Liver (tissue), 3 donors: ENCODE data around the gene DHRS4.
"Not testable (repeated sequence)": the region's sequence is repeated elsewhere in the genome, so short reads cannot be mapped to it uniquely, and the experiment has no call there.

Source experiments
- TAF1 ChIP-seq: conservative IDR thresholded peaks from 2 replicates; pipeline ENCODE4 v1.6.1; 2016; ENCODE audit warnings: antibody characterized with exemption, mild to moderate bottlenecking
- TF ChIP-seq, protein P1 (sequence below): fragments of 150-350 bp; IDR thresholded peaks from 2 replicates; pipeline ENCODE4 v1.5.1; 2017; ENCODE audit warnings: improper control_type of control experiment, low read depth, low read length; ENCODE audit not compliant: missing input control
- donor health status: healthy.
- donor health status: healthy.

DNA sequence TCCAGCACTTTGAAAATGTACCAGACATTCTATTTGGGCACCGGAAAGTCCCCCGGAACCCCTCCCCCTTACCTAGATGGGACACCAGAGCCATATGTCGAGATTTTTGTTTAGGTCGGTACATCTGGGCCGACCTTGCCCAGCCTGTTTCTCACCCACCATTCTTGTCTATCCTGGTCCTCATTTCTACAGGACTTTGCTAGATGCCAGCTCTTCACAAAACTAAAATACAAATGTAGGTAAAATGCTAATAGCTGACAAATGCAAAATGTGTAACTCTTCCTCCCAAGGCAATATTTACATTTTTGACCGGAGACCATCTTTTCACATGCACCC, 677 bp downstream of the DHRS4 start:
- TF ChIP-seq, protein P1, sequence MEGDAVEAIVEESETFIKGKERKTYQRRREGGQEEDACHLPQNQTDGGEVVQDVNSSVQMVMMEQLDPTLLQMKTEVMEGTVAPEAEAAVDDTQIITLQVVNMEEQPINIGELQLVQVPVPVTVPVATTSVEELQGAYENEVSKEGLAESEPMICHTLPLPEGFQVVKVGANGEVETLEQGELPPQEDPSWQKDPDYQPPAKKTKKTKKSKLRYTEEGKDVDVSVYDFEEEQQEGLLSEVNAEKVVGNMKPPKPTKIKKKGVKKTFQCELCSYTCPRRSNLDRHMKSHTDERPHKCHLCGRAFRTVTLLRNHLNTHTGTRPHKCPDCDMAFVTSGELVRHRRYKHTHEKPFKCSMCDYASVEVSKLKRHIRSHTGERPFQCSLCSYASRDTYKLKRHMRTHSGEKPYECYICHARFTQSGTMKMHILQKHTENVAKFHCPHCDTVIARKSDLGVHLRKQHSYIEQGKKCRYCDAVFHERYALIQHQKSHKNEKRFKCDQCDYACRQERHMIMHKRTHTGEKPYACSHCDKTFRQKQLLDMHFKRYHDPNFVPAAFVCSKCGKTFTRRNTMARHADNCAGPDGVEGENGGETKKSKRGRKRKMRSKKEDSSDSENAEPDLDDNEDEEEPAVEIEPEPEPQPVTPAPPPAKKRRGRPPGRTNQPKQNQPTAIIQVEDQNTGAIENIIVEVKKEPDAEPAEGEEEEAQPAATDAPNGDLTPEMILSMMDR, result not testable (repeated sequence)
- TF ChIP-seq TAF1, result not testable (repeated sequence)
